ENCODE measurements around the gene ITPR1. TPM values are rescaled to one million over a fixed set of nuclear protein-coding genes. Genes with fewer than 3 reads are reported as not detected.

Gene ITPR1
- total and polyA plus RNA-seq, 2 experiments from 2014 or later, result 6.8 to 21.0 TPM

GRCh38 chr3:4656626-4657328 is 163.6 kb downstream of the ITPR1 start (continued):
- TF ChIP-seq POLR2AphosphoS5 (IDR thresholded peaks at IDR 0.05; ENCODE audit: low read depth), result no peak
- TF ChIP-seq CTCF (conservative IDR thresholded peaks at IDR 0.05; ENCODE audit: low read depth in 2 of 2), result no peak
- no peak for TF ChIP-seq ZNF114 (CRISPR knock-in tag; IDR thresholded peaks at IDR 0.05)
- no peak for TF ChIP-seq REST (IDR thresholded peaks at IDR 0.05; ENCODE audit: unreplicated experiment)
- TF ChIP-seq NANOG (IDR thresholded peaks at IDR 0.05; ENCODE audit: borderline replicate concordance), result no peak
- TF ChIP-seq CREB1 (CRISPR knock-in tag; IDR thresholded peaks at IDR 0.05; ENCODE audit: low read depth), result no peak
- TF ChIP-seq ZNF331 (CRISPR knock-in tag; IDR thresholded peaks at IDR 0.05; ENCODE audit: low read depth), result no peak
- no peak for TF ChIP-seq STAT1 (IDR thresholded peaks at IDR 0.05; ENCODE audit: unreplicated experiment)

- TF ChIP-seq CTCF (conservative IDR thresholded peaks at IDR 0.05; ENCODE audit: low read depth in 2 of 2), result no peak
- no peak for TF ChIP-seq NANOG (IDR thresholded peaks at IDR 0.05; ENCODE audit: borderline replicate concordance)
- no peak for TF ChIP-seq REST (IDR thresholded peaks at IDR 0.05; ENCODE audit: unreplicated experiment)
- no peak for TF ChIP-seq CREB1 (CRISPR knock-in tag; IDR thresholded peaks at IDR 0.05; ENCODE audit: low read depth)
- no peak for TF ChIP-seq ZNF331 (CRISPR knock-in tag; IDR thresholded peaks at IDR 0.05; ENCODE audit: low read depth)
- no peak for TF ChIP-seq POLR2AphosphoS5 (IDR thresholded peaks at IDR 0.05; ENCODE audit: low read depth)
- no peak overlapping the region for H3K4me3 ChIP-seq
- H3K27ac Mint-ChIP-seq, result no peak overlapping the region
- no peaks in the 10 kb centered on the region for H3K27me3 ChIP-seq (ENCODE audit: insufficient read depth)
- DNase-seq (ENCODE audit: low spot score), result no peak
- no peaks in the 10 kb centered on the region for H3K79me2 ChIP-seq (replicated peaks; ENCODE audit: insufficient read depth)
- H3K9me2 ChIP-seq (ENCODE audit: insufficient read depth), result no peaks in the 10 kb centered on the region
- peaks cover 2% of the 10 kb centered on the region for H3K27me3 Mint-ChIP-seq (ENCODE audit: insufficient read depth, low read depth, poor library complexity)
- no peaks in the 10 kb centered on the region for H3K36me3 Mint-ChIP-seq (ENCODE audit: low read depth)
- H3K4me1 ChIP-seq (ENCODE audit: insufficient read depth), result no peaks in the 10 kb centered on the region
- ATAC-seq, result no peak
- no peaks in the 10 kb centered on the region for H4K20me1 ChIP-seq (replicated peaks; ENCODE audit: insufficient read depth)
- no peak overlapping the region for H3K4me3 Mint-ChIP-seq
- no peaks in the 10 kb centered on the region for H3F3A ChIP-seq (replicated peaks; ENCODE audit: low read depth)
- H3K4me1 Mint-ChIP-seq, result peaks cover 7% of the 10 kb centered on the region
- no peak overlapping the region for H3K27ac ChIP-seq (ENCODE audit: low read depth)
- no peaks in the 10 kb centered on the region for H3K9me3 Mint-ChIP-seq
- H2AFZ ChIP-seq, result no peak overlapping the region
- H3K4me2 ChIP-seq, result no peak overlapping the region
- H3K36me3 ChIP-seq (ENCODE audit: insufficient read depth), result no peaks in the 10 kb centered on the region
These were observed 167.8 kb downstream of the ITPR1 start for GRCh38 chr3:4660936-4661335.

Measured in GM23338 (cell line).